HL-60 (cell line): ENCODE results near the gene CREB3L1.

Experiments
- DNase-seq, 2 experiments: peaks; one replicate each; pipeline ENCODE4 v3.0.0-alpha.2; 2010 to 2020; ENCODE audit warnings: low read depth in 1 of 2, low spot score in 1 of 2
- H3K27ac ChIP-seq: fragments of 250-450 bp; sonication (Bioruptor Pico); replicated peaks from 2 replicates; pipeline ENCODE4 v1.5.1; 2020; ENCODE audit warnings: mild to moderate bottlenecking, moderate library complexity
- H3K27me3 ChIP-seq: fragments of 250-450 bp; sonication (Bioruptor Pico); 2 replicates; pipeline ENCODE4 v1.5.1; 2021; ENCODE audit warnings: mild to moderate bottlenecking, moderate library complexity; ENCODE audit not compliant: insufficient read depth, poor library complexity, severe bottlenecking
- H3K4me3 ChIP-seq: replicated peaks from 2 replicates; pipeline ENCODE4 v1.5.1; 2011; ENCODE audit warnings: mild to moderate bottlenecking, control low read depth, low read length; ENCODE audit not compliant: insufficient read depth
- CTCF ChIP-seq: IDR thresholded peaks from one replicate; pipeline ENCODE4 v1.5.1; 2011; ENCODE audit warnings: low read length, control low read depth, inconsistent platforms; ENCODE audit not compliant: insufficient read depth
- GABPA ChIP-seq: IDR thresholded peaks from 2 replicates; pipeline ENCODE4 v1.6.1; 2012; ENCODE audit warnings: low read depth
- POLR2AphosphoS5 ChIP-seq: IDR thresholded peaks from 2 replicates; pipeline ENCODE4 v1.6.1; 2012; ENCODE audit warnings: low read depth
- REST ChIP-seq: IDR thresholded peaks from 2 replicates; pipeline ENCODE4 v1.6.1; 2012; ENCODE audit warnings: low read depth; ENCODE audit not compliant: insufficient replicate concordance
- SPI1 ChIP-seq: IDR thresholded peaks from 2 replicates; pipeline ENCODE4 v1.6.1; 2012; ENCODE audit warnings: low read depth, mild to moderate bottlenecking, borderline replicate concordance

The CREB3L1 gene

GRCh38 chr11:46332568-46333393, 55.3 kb downstream of the CREB3L1 start:
- Histone ChIP-seq H3K27ac (no peak overlapping the region), H3K4me3 (no peak overlapping the region)
- no peak for DNase-seq

GRCh38 chr11:46333394-46333947, 56.0 kb downstream of the CREB3L1 start:
- Histone ChIP-seq H3K4me3 (0 out of 2 replicates have a peak overlapping the region, but pooled peaks have one; percentile 6), H3K27ac (no peak overlapping the region), H3K27me3 (no peaks in the 10 kb centered on the region)
- DNase-seq, result no peak
- peak; percentile 32; the same call in 1 of the 2 replicates for TF ChIP-seq SPI1
- TF ChIP-seq POLR2AphosphoS5, result no peak
- no peak for TF ChIP-seq GABPA
- no peak for TF ChIP-seq REST
- no peak for TF ChIP-seq CTCF

More at GRCh38 chr11:46332568-46333393, 55.3 kb downstream of the CREB3L1 start:
- no peak for TF ChIP-seq POLR2AphosphoS5
- no peak for TF ChIP-seq REST
- no peak for TF ChIP-seq GABPA
- no peak for TF ChIP-seq SPI1
- TF ChIP-seq CTCF, result no peak
- H3K27me3 ChIP-seq, result no peaks in the 10 kb centered on the region

GRCh38 chr11:46334211-46334610, 56.7 kb downstream of the CREB3L1 start:
- no peak for TF ChIP-seq POLR2AphosphoS5
- no peak for TF ChIP-seq GABPA
- TF ChIP-seq CTCF, result no peak
- TF ChIP-seq SPI1, result no peak
- H3K27ac ChIP-seq, result no peak overlapping the region
- no peaks in the 10 kb centered on the region for H3K27me3 ChIP-seq
- no peak overlapping the region for H3K4me3 ChIP-seq
- no peak for DNase-seq
